HEK293T (cell line): Measurements from ENCODE around the gene MOCOS.

Experiments
- ARNT ChIP-seq: fragments of 450-650 bp; IDR thresholded peaks from 2 replicates; pipeline ENCODE4 v1.6.1; 2017; ENCODE audit warnings: mild to moderate bottlenecking
- BHLHE40 ChIP-seq: fragments of 450-650 bp; IDR thresholded peaks from 2 replicates; pipeline ENCODE4 v1.6.1; 2016; ENCODE audit warnings: mild to moderate bottlenecking, moderate library complexity, borderline replicate concordance
- FOXM1 ChIP-seq: fragments of 450-650 bp; IDR thresholded peaks from 2 replicates; pipeline ENCODE4 v1.6.1; 2017; ENCODE audit warnings: mild to moderate bottlenecking, borderline replicate concordance
- SUZ12 ChIP-seq: fragments of 450-650 bp; IDR thresholded peaks from 2 replicates; pipeline ENCODE4 v1.6.1; 2016; ENCODE audit warnings: mild to moderate bottlenecking
- TARDBP ChIP-seq: fragments of 450-650 bp; IDR thresholded peaks from 2 replicates; pipeline ENCODE4 v1.6.1; 2016
- ZNF384 ChIP-seq: fragments of 450-650 bp; IDR thresholded peaks from 2 replicates; pipeline ENCODE4 v1.6.1; 2016

- TF ChIP-seq BHLHE40: no peak
- no peak for TF ChIP-seq ARNT
- TF ChIP-seq FOXM1: no peak
- no peak for TF ChIP-seq SUZ12
- TF ChIP-seq ZNF384: no peak
- no peak for TF ChIP-seq TARDBP
These were observed 28.9 kb upstream of the MOCOS start for GRCh38 chr18:36158266-36158867.
